Keratinocyte (primary cell): ENCODE results near the gene WRAP73.

ENCODE experiments used
- CTCF ChIP-seq, 3 experiments: IDR thresholded peaks in 1 of 3; conservative IDR thresholded peaks in 1 of 3; optimal IDR thresholded peaks in 1 of 3; 2 replicates in 2 of 3; 3 replicates in 1 of 3; pipeline versions ENCODE3 to v1.5.1; 2011; ENCODE audit warnings: low read length in 3 of 3, mild to moderate bottlenecking in 3 of 3, moderate library complexity in 2 of 3, control low read depth in 1 of 3, inconsistent platforms in 1 of 3; ENCODE audit not compliant: insufficient read depth in 2 of 3; ENCODE audit errors: extremely low read depth in 1 of 3
- EZH2 ChIP-seq: IDR thresholded peaks from one replicate; pipeline ENCODE4 v1.6.1; 2012; ENCODE audit warnings: inconsistent platforms, mild to moderate bottlenecking, low read length, moderate library complexity

- TF ChIP-seq CTCF (optimal IDR thresholded peaks at IDR 0.05 in 1 of 3, IDR thresholded peaks at IDR 0.05 in 1 of 3, conservative IDR thresholded peaks at IDR 0.05 in 1 of 3; ENCODE audit: extremely low read depth in 1 of 3, insufficient read depth in 2 of 3, low read length in 3 of 3) (no peak), EZH2 (no peak)
Observed at GRCh38 chr1:3697810-3698209, 47.9 kb upstream of the WRAP73 start.
